ENCODE measurements around the gene ZDHHC22.

- TF ChIP-seq CTCF (IDR thresholded peaks at IDR 0.05) (no peak), ZFX (IDR thresholded peaks at IDR 0.05; ENCODE audit: borderline replicate concordance) (no peak)
Measured at GRCh38 chr14:77183896-77184295, 42.3 kb upstream of the ZDHHC22 start.

All from 22Rv1 (cell line).